B cell (primary cell): ENCODE results near the gene PLEKHN1. TPM values are rescaled to one million over a fixed set of nuclear protein-coding genes. Genes with fewer than 3 reads are reported as not detected.

ENCODE experiments used
- ATAC-seq: fragments of 200-7000 bp; cut with Tn5 transposase; one replicate; pipeline ENCODE4 v1.10.0; 2021; ENCODE audit warnings: low read depth, mild to moderate bottlenecking, moderate number of reproducible peaks, moderate library complexity
- CTCF ChIA-PET: fragments of 350-600 bp; sonication (Branson Sonifier 250); formaldehyde crosslinking; loops from one replicate; lab custom pipeline; 2021; ENCODE audit warnings: antibody characterized with exemption, inconsistent platforms; lab: Charles Lee
- POLR2A ChIA-PET: fragments of 350-600 bp; sonication (Branson Sonifier 250); formaldehyde crosslinking; loops from one replicate; lab custom pipeline; 2021; ENCODE audit warnings: antibody characterized with exemption; lab: Charles Lee
- DNase-seq: peaks from one replicate; pipeline ENCODE4 v3.0.0; 2013
- H2AFZ ChIP-seq: 2 replicates; pipeline ENCODE4 v1.6.1; 2012; ENCODE audit warnings: mild to moderate bottlenecking, low read depth, low read length; ENCODE audit not compliant: insufficient read depth, poor library complexity, severe bottlenecking
- H3K27ac ChIP-seq, 2 donors: 1 replicate in 1 of 2; 2 replicates in 1 of 2; pipeline ENCODE4 v1.5.1; 2012 to 2013; ENCODE audit warnings: low read length in 2 of 2, mild to moderate bottlenecking in 2 of 2, moderate library complexity in 1 of 2
- H3K27me3 ChIP-seq, 4 experiments: fragments of 200-600 bp in 1 of 4; sonication (generic) in 1 of 4; replicated peaks in 1 of 4; 1 replicate in 2 of 4; 2 replicates in 2 of 4; pipeline versions ENCODE4 v1.6.1 to v1.7.0; 2013 to 2016; ENCODE audit warnings: low read length in 3 of 4, mild to moderate bottlenecking in 2 of 4, mixed read lengths in 1 of 4, moderate library complexity in 1 of 4; ENCODE audit not compliant: insufficient read depth in 4 of 4, control insufficient read depth in 3 of 4; ENCODE audit errors: control extremely low read depth in 1 of 4
- H3K36me3 ChIP-seq, 2 experiments: replicated peaks in 1 of 2; 1 replicate in 1 of 2; 2 replicates in 1 of 2; pipeline versions ENCODE4 v1.6.1 to v1.7.1; 2013; ENCODE audit warnings: low read length in 1 of 2; ENCODE audit not compliant: insufficient read depth in 2 of 2, control insufficient read depth in 1 of 2; ENCODE audit errors: control extremely low read depth in 1 of 2, extremely low read depth in 1 of 2
- H3K4me1 ChIP-seq, 2 donors: fragments of 200-600 bp in 1 of 2; sonication (generic) in 1 of 2; 1 replicate in 1 of 2; 2 replicates in 1 of 2; pipeline versions ENCODE4 v1.5.1 to v1.6.1; 2013 to 2017; ENCODE audit warnings: low read length in 2 of 2; ENCODE audit not compliant: control insufficient read depth in 2 of 2, insufficient read depth in 2 of 2
- H3K4me2 ChIP-seq: replicated peaks from 2 replicates; pipeline ENCODE3; 2012; ENCODE audit warnings: mild to moderate bottlenecking, low read depth, low read length; ENCODE audit not compliant: poor library complexity, severe bottlenecking
- H3K4me3 ChIP-seq, 5 experiments: fragments of 200-600 bp in 1 of 5; sonication (generic) in 1 of 5; 1 replicate in 3 of 5; 2 replicates in 2 of 5; pipeline versions ENCODE4 v1.5.1 to v1.7.0; 2011 to 2016; ENCODE audit warnings: low read length in 4 of 5, mild to moderate bottlenecking in 4 of 5, low read depth in 2 of 5, control low read depth in 1 of 5, moderate library complexity in 1 of 5; ENCODE audit not compliant: insufficient read depth in 1 of 5; ENCODE audit errors: control extremely low read depth in 1 of 5, extremely low read depth in 1 of 5
- H3K79me2 ChIP-seq: fragments of 200-600 bp; sonication (generic); one replicate; pipeline ENCODE4 v1.6.0; 2016; ENCODE audit warnings: low read length; ENCODE audit not compliant: control insufficient read depth, insufficient read depth
- H3K9ac ChIP-seq: fragments of 200-600 bp; sonication (generic); 2 replicates; pipeline ENCODE4 v1.6.1; 2017; ENCODE audit warnings: mild to moderate bottlenecking, low read length, moderate library complexity
- H3K9me3 ChIP-seq, 3 donors: one replicate each; pipeline versions ENCODE4 v1.6.1 to v1.7.1; 2013; ENCODE audit warnings: low read length in 2 of 3; ENCODE audit not compliant: control insufficient read depth in 2 of 3, insufficient read depth in 1 of 3; ENCODE audit errors: control extremely low read depth in 1 of 3
- H4K20me1 ChIP-seq: 2 replicates; pipeline ENCODE4 v1.6.0; 2012; ENCODE audit warnings: mild to moderate bottlenecking, low read length; ENCODE audit not compliant: insufficient read depth, control insufficient read depth, poor library complexity, severe bottlenecking
- H3K27ac Mint-ChIP-seq: one replicate; pipeline ENCODE4 v1.8.0; 2021; ENCODE audit warnings: mixed read lengths
- H3K27me3 Mint-ChIP-seq: one replicate; pipeline ENCODE4 v1.8.0; 2021; ENCODE audit warnings: mixed read lengths
- H3K4me1 Mint-ChIP-seq: one replicate; pipeline ENCODE4 v1.8.0; 2021; ENCODE audit warnings: mixed read lengths
- H3K4me3 Mint-ChIP-seq: one replicate; pipeline ENCODE4 v1.8.0; 2021; ENCODE audit warnings: mixed read lengths
- H3K9me3 Mint-ChIP-seq: one replicate; pipeline ENCODE4 v1.8.0; 2022; ENCODE audit warnings: mixed read lengths; ENCODE audit not compliant: insufficient read depth
- EZH2 ChIP-seq: IDR thresholded peaks from 2 replicates; pipeline ENCODE4 v1.6.1; 2012; ENCODE audit warnings: borderline replicate concordance, low read depth, mild to moderate bottlenecking, moderate library complexity, low read length; ENCODE audit not compliant: insufficient read depth, poor library complexity, severe bottlenecking
- WGBS: methylation state at CpG from one replicate; pipeline ENCODE4 v1.1.5; 2013; ENCODE audit warnings: missing lambda C conversion rate; ENCODE audit not compliant: insufficient coverage; 5-methylcytosine and 5-hydroxymethylcytosine counted together
- intact Hi-C: fragments of 100-400 bp; cut with micrococcal nuclease; formaldehyde crosslinking; loops from one replicate; pipeline ENCODE4 v1.10.0; 2022
- polyA plus RNA-seq: library from polyadenylated mRNA; depleted of rRNA; stranded (reverse); fragments of >200 nt; gene quantifications from 2 replicates; pipeline ENCODE4 v1.2.3, GENCODE V29; 2012
- total RNA-seq, 2 donors: library from RNA; stranded (reverse); fragments of 120-200 nt in 1 of 2; gene quantifications; 1 replicate in 1 of 2; 2 replicates in 1 of 2; pipeline versions ENCODE4 v1.2.3 to v1.2.4, GENCODE V29; 2013 to 2022
- TF ChIP-seq, protein P1 (sequence below): fragments of 200-600 bp; IDR thresholded peaks from one replicate; pipeline ENCODE4 v1.8.0; 2022; ENCODE audit warnings: antibody characterized with exemption, mild to moderate bottlenecking

PLEKHN1 gene
- total and polyA plus RNA-seq, 2 donors (not counting 1 experiment from before 2014, with no cell fraction given): 0.36 to 1.1 TPM

DNA sequence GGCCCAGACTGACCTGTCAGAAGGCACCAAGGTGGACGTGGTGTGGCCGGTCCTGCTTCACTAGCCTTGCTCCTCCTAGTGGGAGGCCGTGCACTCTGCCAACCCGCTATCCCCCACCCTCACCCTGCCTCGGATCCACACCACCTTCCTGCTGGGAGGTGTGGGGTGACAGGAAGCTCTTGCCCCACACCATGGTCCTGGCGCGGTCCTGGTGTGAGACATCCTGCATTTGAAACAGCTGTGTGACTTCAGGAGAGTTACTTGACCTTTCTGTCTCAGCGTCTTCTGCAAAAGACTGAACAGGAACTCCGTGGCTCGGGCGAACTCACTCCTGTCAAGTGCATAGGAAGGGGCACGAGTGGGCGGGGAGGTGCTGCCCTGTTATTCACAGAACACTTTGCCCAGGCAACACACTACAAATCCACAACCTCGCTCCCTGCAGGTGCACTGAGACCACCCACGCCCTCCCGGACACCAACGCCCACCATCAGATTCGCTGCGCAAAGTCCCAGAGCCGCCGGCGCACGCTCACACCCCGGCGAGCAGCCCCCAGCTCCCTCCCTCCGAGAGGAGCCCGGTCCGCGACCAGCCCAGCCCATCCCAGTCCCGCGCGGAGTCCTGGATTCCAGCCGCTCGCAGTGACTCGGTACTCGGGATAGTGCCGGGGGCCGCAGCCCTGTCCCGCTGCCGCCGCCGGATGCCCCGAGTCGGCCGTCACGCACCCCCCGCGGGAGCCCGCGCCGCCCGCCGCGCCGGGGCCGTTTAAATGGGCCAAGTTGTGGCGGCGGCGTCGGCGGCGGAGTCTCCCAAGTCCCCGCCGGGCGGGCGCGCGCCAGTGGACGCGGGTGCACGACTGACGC lies 42.9 kb upstream of the PLEKHN1 start, which contains the start of gene SAMD11:
TSS of gene SAMD11 (plus strand) at position 793 of the 860 bp plus-strand sequence. CDS start 509 bp downstream, outside the sequence.
- peak within 1 kb of the TSS; percentile 53 for H3K27ac Mint-ChIP-seq
- H3K9me3 ChIP-seq: peaks cover 0 to 18% (median 0%) of the 10 kb centered on the region in 3 donors
- H3K79me2 ChIP-seq: no peaks in the 10 kb centered on the region
- H3K4me3 Mint-ChIP-seq: peak within 1 kb of the TSS; percentile 91
- DNase-seq (peak; percentile 77), ATAC-seq (peak; percentile 34)
- H3K27ac ChIP-seq: no peak within 1 kb of the TSS
- H3K9me3 Mint-ChIP-seq: no peaks in the 10 kb centered on the region
- no peaks in the 10 kb centered on the region for H3K36me3 ChIP-seq
- peaks cover 0 to 80% (median 41%) of the 10 kb centered on the region in 4 experiments for H3K27me3 ChIP-seq
- H3K4me3 ChIP-seq: peak within 1 kb of the TSS in 4 of 5 experiments; percentile 4 to 58 (median 40)
- H4K20me1 ChIP-seq: no peaks in the 10 kb centered on the region
- intact Hi-C loops: no loop called here
- ChIA-PET CTCF (interaction anchor here (1.0 to 1.1 kb wide), 2 partner anchors 18 to 53 kb away, joined by 3 read pairs; no protein-coding TSS in a partner anchor), POLR2A (no interaction called here)
- peaks cover 47% of the 10 kb centered on the region for H3K27me3 Mint-ChIP-seq
- H3K9ac ChIP-seq: peak within 1 kb of the TSS; percentile 55
- peak within 1 kb of the TSS; percentile 54 for H2AFZ ChIP-seq
- H3K4me2 ChIP-seq: peak within 1 kb of the TSS; percentile 90
- peak; percentile 85 for TF ChIP-seq EZH2
- TF ChIP-seq, protein P1, sequence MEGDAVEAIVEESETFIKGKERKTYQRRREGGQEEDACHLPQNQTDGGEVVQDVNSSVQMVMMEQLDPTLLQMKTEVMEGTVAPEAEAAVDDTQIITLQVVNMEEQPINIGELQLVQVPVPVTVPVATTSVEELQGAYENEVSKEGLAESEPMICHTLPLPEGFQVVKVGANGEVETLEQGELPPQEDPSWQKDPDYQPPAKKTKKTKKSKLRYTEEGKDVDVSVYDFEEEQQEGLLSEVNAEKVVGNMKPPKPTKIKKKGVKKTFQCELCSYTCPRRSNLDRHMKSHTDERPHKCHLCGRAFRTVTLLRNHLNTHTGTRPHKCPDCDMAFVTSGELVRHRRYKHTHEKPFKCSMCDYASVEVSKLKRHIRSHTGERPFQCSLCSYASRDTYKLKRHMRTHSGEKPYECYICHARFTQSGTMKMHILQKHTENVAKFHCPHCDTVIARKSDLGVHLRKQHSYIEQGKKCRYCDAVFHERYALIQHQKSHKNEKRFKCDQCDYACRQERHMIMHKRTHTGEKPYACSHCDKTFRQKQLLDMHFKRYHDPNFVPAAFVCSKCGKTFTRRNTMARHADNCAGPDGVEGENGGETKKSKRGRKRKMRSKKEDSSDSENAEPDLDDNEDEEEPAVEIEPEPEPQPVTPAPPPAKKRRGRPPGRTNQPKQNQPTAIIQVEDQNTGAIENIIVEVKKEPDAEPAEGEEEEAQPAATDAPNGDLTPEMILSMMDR: no peak
- H3K4me1 Mint-ChIP-seq: peaks cover 24% of the 10 kb centered on the region
- 1% methylated on average over 69 of the region's 72 CpGs for WGBS
- H3K4me1 ChIP-seq: peaks cover 35 to 49% of the 10 kb centered on the region in 2 donors
